ENCODE results near the gene LPGAT1. TPM values are rescaled to one million over a fixed set of nuclear protein-coding genes. Genes with fewer than 3 reads are reported as not detected.

LPGAT1 gene
- polyA plus RNA-seq, 2 of the 4 experiments (the other 2 are of a cell fraction) = 32.3 to 48.0 TPM

GRCh38 chr1:211708006-211708405 lies 122.6 kb downstream of the LPGAT1 start:
- ATAC-seq = no peak
- FAIRE-seq = no peak
- no peak for TF ChIP-seq ZFP36 (IDR thresholded peaks at IDR 0.05; ENCODE audit: borderline replicate concordance, partially characterized antibody)
- TF ChIP-seq SMC3 (IDR thresholded peaks at IDR 0.05) = no peak
- no peak for TF ChIP-seq KDM1A (IDR thresholded peaks at IDR 0.05; ENCODE audit: low read depth)
- no peak for TF ChIP-seq NPAS2 (CRISPR knock-in tag; IDR thresholded peaks at IDR 0.05; ENCODE audit: borderline replicate concordance)
- no peak for TF ChIP-seq GATA3 (IDR thresholded peaks at IDR 0.05; ENCODE audit: borderline replicate concordance)
- TF ChIP-seq ZNF302 (CRISPR knock-in tag; IDR thresholded peaks at IDR 0.05) = no peak
- no peak for TF ChIP-seq CHD2 (IDR thresholded peaks at IDR 0.05; ENCODE audit: low read length, partially characterized antibody)
- no peak for DNase-seq (ENCODE audit: low read depth in 1 of 2, low spot score in 1 of 2)
- no peak overlapping the region for H3K4me3 ChIP-seq
- no peaks in the 10 kb centered on the region for H3K9me3 ChIP-seq
- no peak overlapping the region for H3K4me2 ChIP-seq
- ChIA-PET CTCF (interaction anchor here (1.5 to 6.6 kb wide), 2 partner anchors 10 to 236 kb away, joined by 3 to 52 read pairs; no protein-coding TSS in a partner anchor), POLR2A (no interaction called here)
- H3K27ac ChIP-seq = no peak overlapping the region
- 91% methylated on average over 6 of the region's 6 CpGs for WGBS (ENCODE audit: missing lambda C conversion rate)
- 0 out of 3 replicates have a peak, but pooled peaks cover 4% of the 10 kb centered on the region for H3K4me1 ChIP-seq

GRCh38 chr1:211705467-211706091 lies 125.0 kb downstream of the LPGAT1 start:
- TF ChIP-seq MYC (IDR thresholded peaks at IDR 0.05; ENCODE audit: borderline replicate concordance, low read length) (no peak), HEYL (CRISPR knock-in tag; IDR thresholded peaks at IDR 0.05) (no peak), KDM5A (IDR thresholded peaks at IDR 0.05) (no peak), HOXA7 (CRISPR knock-in tag; IDR thresholded peaks at IDR 0.05) (no peak), CBX8 (IDR thresholded peaks at IDR 0.05) (no peak), ELK1 (IDR thresholded peaks at IDR 0.05; ENCODE audit: low read depth, low read length) (no peak), CBX2 (IDR thresholded peaks at IDR 0.05; ENCODE audit: borderline replicate concordance, low read depth) (no peak), EP300 (IDR thresholded peaks at IDR 0.05) (no peak), RFX5 (IDR thresholded peaks at IDR 0.05) (no peak), E2F6 (IDR thresholded peaks at IDR 0.05; ENCODE audit: borderline replicate concordance, low read depth) (no peak), TP53 (CRISPR knock-in tag; IDR thresholded peaks at IDR 0.05) (no peak), POLR2AphosphoS2 (conservative IDR thresholded peaks at IDR 0.05; ENCODE audit: low read length) (no peak), SMC3 (IDR thresholded peaks at IDR 0.05) (no peak), MAX (IDR thresholded peaks at IDR 0.05) (no peak), HES2 (IDR thresholded peaks at IDR 0.05) (no peak), ZC3H11A (IDR thresholded peaks at IDR 0.05) (no peak), BCL3 (IDR thresholded peaks at IDR 0.05) (no peak), SREBF2 (IDR thresholded peaks at IDR 0.05) (no peak), RAD21 (conservative IDR thresholded peaks at IDR 0.05 in 1 of 2, IDR thresholded peaks at IDR 0.05 in 1 of 2) (no peak)
- H3K4me3 ChIP-seq = no peak overlapping the region
- 59% methylated on average over 6 of the region's 6 CpGs for WGBS (ENCODE audit: missing lambda C conversion rate)
- no peak for FAIRE-seq
- ChIA-PET POLR2A (no interaction called here), CTCF (interaction anchor here (0.7 to 2.8 kb wide), 6 partner anchors 10 to 239 kb away, joined by 3 to 8 read pairs (median 4); no protein-coding TSS in a partner anchor)
- no peak overlapping the region for H3K4me2 ChIP-seq
- DNase-seq (ENCODE audit: low read depth in 1 of 2, low spot score in 1 of 2) = no peak
- no peak overlapping the region for H3K27ac ChIP-seq
- ATAC-seq = no peak
- 0 out of 3 replicates have a peak, but pooled peaks cover 4% of the 10 kb centered on the region for H3K4me1 ChIP-seq
- H3K9me3 ChIP-seq = no peaks in the 10 kb centered on the region
